Ovary (tissue), 9 donors: ENCODE results near the gene SLC10A3. TPM values are rescaled to one million over a fixed set of nuclear protein-coding genes. Genes with fewer than 3 reads are reported as not detected.

ENCODE experiments used
- DNase-seq, 5 donors: peaks; one replicate each; pipeline ENCODE4 v3.0.0-alpha.2; 2019 to 2020
- H3K27ac ChIP-seq, 2 donors: fragments of 200-600 bp; one replicate each; pipeline versions ENCODE4 v1.5.1 to v1.8.0; 2019 to 2022
- H3K27me3 ChIP-seq: fragments of 200-600 bp; one replicate; pipeline ENCODE4 v1.8.0; 2022
- H3K36me3 ChIP-seq: fragments of 200-600 bp; sonication (generic); one replicate; pipeline ENCODE4 v1.5.1; 2019
- H3K4me1 ChIP-seq: one replicate; pipeline ENCODE4 v1.8.1; 2013; ENCODE audit warnings: mild to moderate bottlenecking, moderate library complexity; ENCODE audit not compliant: insufficient read depth
- H3K4me3 ChIP-seq: fragments of 200-600 bp; sonication (generic); one replicate; pipeline ENCODE4 v1.5.1; 2017
- H3K9me3 ChIP-seq, 2 donors: fragments of 200-600 bp in 1 of 2; sonication (generic) in 1 of 2; one replicate each; pipeline versions ENCODE4 v1.5.1 to v1.8.1; 2013 to 2019; ENCODE audit warnings: mild to moderate bottlenecking in 1 of 2, moderate library complexity in 1 of 2
- EP300 ChIP-seq: sonication (generic); formaldehyde crosslinking; IDR thresholded peaks from one replicate; pipeline ENCODE4 v1.6.1; 2017; ENCODE audit warnings: antibody characterized with exemption
- POLR2A ChIP-seq: fragments of 450-650 bp; IDR thresholded peaks from one replicate; pipeline ENCODE4 v1.6.1; 2017; ENCODE audit warnings: antibody characterized with exemption, mild to moderate bottlenecking, moderate library complexity
- WGBS, 3 donors: extraction: QIAGEN DNeasy Blood & Tissue Kit in 1 of 3; methylation state at CpG; one replicate each; pipeline versions ENCODE4 v1.1.5 to v1.1.7; 2013 to 2017; 5-methylcytosine and 5-hydroxymethylcytosine counted together
- intact Hi-C, 4 donors: fragments of 100-400 bp; cut with DNase I; formaldehyde crosslinking; loops; one replicate each; pipeline versions ENCODE4 v1.11.0 to v1.15.1; 2022 to 2023
- polyA plus RNA-seq, 2 donors: library from polyadenylated mRNA; stranded (reverse); fragments of 200-250 nt in 1 of 2; fragments of 350-450 nt in 1 of 2; fragmentation: Illumina TruSeq in 1 of 2; extraction: RNeasy Lipid Tissue Mini Kit (QIAGEN cat#74804) in 1 of 2; gene quantifications; one replicate each; pipeline ENCODE4 v1.2.3, GENCODE V29; 2013 to 2014
- total RNA-seq, 7 donors: library from RNA; depleted of rRNA in 2 of 7; stranded (reverse); fragments of >200 nt in 2 of 7; fragmentation: NEBNext Ultra II Directional in 3 of 7; extraction: Animal tissue kit (Norgen Biotek cat#: 25700) in 3 of 7; gene quantifications; one replicate each; pipeline versions ENCODE4 v1.1.0 to v1.2.4, GENCODE V29; 2016 to 2023
- TF ChIP-seq, protein P1 (sequence below), 3 donors: fragments of 450-650 bp in 2 of 3; fragments of 200-600 bp in 1 of 3; IDR thresholded peaks; one replicate each; pipeline versions ENCODE4 v1.5.1 to v1.8.0; 2016 to 2022; ENCODE audit warnings: antibody characterized with exemption in 3 of 3, mild to moderate bottlenecking in 1 of 3
- donor health status: DM: no; HTN: no; CAD: no; lungs with moderate emphysema.
- donor health status: DM: no; HTN: no; CAD: no.
- donor health status: Bipolar disorder and iron deficiency.
- donor health status: DM: yes; HTN: yes; CAD: no.
- donor health status: DM: no; HTN: no; CAD: no.
- donor health status: DM: yes; HTN: yes; CAD: no.

The SLC10A3 gene
- total and polyA plus RNA-seq, 9 donors = 5.5 to 49.8 (median 37.6) TPM

DNA sequence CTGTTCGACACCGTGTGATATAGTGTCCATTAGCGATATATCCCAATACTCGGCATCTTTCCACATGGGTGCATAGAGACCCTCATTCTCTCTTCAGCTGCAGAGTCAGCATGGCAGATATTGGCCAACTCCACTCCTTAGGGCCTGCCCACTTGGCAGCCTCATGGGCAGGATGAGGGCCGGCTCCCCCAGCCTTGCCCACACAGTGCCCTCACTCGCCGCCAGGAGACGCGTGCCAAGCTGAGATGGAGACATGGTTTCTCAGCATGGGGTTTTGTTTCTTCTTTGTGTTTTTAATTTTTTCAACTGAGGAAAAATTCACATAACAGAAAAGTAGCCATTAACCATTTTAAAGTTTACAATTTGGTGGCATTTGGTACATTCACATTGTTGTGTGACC is 37.6 kb downstream of the SLC10A3 start:
- Histone ChIP-seq H3K4me3 (no peak overlapping the region), H3K36me3 (no peaks in the 10 kb centered on the region), H3K4me1 (no peaks in the 10 kb centered on the region), H3K27ac (no peak overlapping the region), H3K27me3 (no peaks in the 10 kb centered on the region), H3K9me3 (no peaks in the 10 kb centered on the region)
- intact Hi-C loops = no loop called here
- DNase-seq = no peak
- 89 to 91% (median 90%) methylated on average over 9 of the region's 9 CpGs for WGBS, 3 donors
- TF ChIP-seq, protein P1, sequence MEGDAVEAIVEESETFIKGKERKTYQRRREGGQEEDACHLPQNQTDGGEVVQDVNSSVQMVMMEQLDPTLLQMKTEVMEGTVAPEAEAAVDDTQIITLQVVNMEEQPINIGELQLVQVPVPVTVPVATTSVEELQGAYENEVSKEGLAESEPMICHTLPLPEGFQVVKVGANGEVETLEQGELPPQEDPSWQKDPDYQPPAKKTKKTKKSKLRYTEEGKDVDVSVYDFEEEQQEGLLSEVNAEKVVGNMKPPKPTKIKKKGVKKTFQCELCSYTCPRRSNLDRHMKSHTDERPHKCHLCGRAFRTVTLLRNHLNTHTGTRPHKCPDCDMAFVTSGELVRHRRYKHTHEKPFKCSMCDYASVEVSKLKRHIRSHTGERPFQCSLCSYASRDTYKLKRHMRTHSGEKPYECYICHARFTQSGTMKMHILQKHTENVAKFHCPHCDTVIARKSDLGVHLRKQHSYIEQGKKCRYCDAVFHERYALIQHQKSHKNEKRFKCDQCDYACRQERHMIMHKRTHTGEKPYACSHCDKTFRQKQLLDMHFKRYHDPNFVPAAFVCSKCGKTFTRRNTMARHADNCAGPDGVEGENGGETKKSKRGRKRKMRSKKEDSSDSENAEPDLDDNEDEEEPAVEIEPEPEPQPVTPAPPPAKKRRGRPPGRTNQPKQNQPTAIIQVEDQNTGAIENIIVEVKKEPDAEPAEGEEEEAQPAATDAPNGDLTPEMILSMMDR (IDR thresholded peaks at IDR 0.05) = no peak
- TF ChIP-seq EP300 = no peak
- no peak for TF ChIP-seq POLR2A

DNA sequence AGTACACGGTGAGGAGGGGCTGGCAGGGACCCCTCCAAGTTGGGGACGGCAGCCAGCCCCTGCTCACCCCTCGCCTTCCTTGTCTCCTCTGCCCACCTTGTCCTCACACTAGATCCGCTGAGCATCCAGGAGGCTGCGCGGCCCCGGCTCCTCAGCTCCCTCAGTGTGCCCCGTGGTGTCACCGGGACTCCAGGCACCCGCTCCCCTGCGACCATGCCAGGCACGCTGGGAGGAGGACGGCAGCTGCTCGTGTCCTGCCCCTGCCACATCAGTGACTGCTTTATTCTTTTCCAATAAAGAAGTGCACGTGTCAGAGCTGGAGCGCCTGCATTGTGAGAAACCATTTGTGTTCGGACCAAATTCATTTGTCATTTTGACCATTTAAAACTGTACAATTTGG is 40.1 kb downstream of the SLC10A3 start:
- H3K36me3 ChIP-seq = no peaks in the 10 kb centered on the region
- WGBS, 3 donors = 87 to 90% (median 89%) methylated on average over 17 of the region's 17 CpGs
- H3K27me3 ChIP-seq = no peaks in the 10 kb centered on the region
- H3K4me3 ChIP-seq = no peak overlapping the region
- intact Hi-C loops = no loop called here
- no peak overlapping the region for H3K27ac ChIP-seq
- TF ChIP-seq EP300 = no peak
- TF ChIP-seq POLR2A = no peak
- TF ChIP-seq, protein P1 (IDR thresholded peaks at IDR 0.05) = no peak
- DNase-seq = no peak
- no peaks in the 10 kb centered on the region for H3K9me3 ChIP-seq
- H3K4me1 ChIP-seq = no peaks in the 10 kb centered on the region

DNA sequence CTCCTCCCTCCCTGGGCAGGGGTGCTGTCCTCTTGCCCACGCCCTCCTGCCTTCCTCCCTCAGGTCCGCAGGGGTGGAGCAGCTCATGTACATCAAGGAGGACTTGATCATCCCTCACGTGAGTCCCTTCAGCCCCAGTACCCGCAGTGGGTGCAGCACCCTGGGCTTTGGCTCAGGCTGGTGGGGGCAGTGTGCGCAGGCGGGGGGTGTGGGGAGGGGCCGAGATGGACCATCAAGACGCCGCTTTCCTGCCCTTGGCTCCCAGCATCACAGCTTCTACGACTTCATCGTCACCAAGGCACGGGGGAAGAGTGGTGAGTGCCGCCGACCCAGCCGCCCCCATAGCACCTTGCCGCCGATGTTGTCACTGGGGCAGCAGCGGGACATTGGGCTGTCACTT is 40.8 kb downstream of the SLC10A3 start:
- H3K27ac ChIP-seq = no peak overlapping the region
- H3K36me3 ChIP-seq = no peaks in the 10 kb centered on the region
- no peaks in the 10 kb centered on the region for H3K27me3 ChIP-seq
- TF ChIP-seq POLR2A (no peak), EP300 (no peak)
- TF ChIP-seq, protein P1 (IDR thresholded peaks at IDR 0.05) = no peak
- no peak overlapping the region for H3K4me3 ChIP-seq
- intact Hi-C loops = no loop called here
- no peaks in the 10 kb centered on the region for H3K4me1 ChIP-seq
- no peak for DNase-seq
- no peaks in the 10 kb centered on the region for H3K9me3 ChIP-seq
- 87 to 89% (median 87%) methylated on average over 18 of the region's 18 CpGs for WGBS, 3 donors

DNA sequence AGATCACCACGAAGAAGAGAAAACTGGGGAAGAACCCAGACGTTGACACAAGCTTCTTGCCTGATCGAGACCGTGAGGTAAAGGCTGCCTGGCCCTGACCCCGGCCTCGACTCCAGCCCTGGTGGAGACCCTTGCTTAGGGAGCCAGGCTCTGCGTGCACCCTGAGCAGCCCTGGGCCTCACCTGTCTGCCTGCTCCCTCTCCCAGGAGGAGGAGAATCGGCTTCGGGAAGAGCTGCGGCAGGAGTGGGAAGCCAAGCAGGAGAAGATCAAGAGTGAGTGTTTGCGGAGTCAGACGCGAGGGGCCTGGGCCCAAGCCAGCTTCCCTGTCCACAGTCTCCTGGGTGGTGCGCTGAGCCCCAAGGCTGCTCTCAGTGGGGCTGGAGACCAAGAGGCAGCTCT is 41.9 kb downstream of the SLC10A3 start:
- Histone ChIP-seq H3K9me3 (no peaks in the 10 kb centered on the region), H3K36me3 (no peaks in the 10 kb centered on the region), H3K4me1 (no peaks in the 10 kb centered on the region), H3K4me3 (no peak overlapping the region), H3K27ac (no peak overlapping the region), H3K27me3 (no peaks in the 10 kb centered on the region)
- 80 to 87% (median 85%) methylated on average over 14 of the region's 14 CpGs for WGBS, 3 donors
- intact Hi-C loops = no loop called here
- DNase-seq = no peak
- TF ChIP-seq, protein P1 (IDR thresholded peaks at IDR 0.05) = no peak
- no peak for TF ChIP-seq EP300
- TF ChIP-seq POLR2A = no peak

DNA sequence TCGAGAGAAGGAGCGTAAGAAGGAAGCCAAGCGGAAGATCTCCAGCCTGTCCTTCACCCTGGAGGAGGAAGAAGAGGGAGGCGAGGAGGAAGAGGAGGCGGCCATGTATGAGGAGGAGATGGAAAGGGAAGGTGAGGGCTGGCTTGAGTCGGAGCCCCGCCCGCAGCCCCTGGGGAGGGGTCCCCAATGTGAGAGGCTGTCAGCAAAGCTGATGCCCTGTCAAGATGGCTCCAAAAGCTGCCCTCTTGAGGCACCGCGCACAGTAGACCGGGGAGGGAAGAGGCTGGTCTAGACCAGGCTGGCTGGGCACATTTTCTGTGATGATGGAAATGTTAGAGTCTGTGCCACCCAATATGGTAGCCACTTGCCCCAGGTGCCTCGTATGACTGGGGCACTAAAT is 44.0 kb downstream of the SLC10A3 start:
- no peak for DNase-seq
- Histone ChIP-seq H3K4me3 (no peak overlapping the region), H3K36me3 (no peaks in the 10 kb centered on the region), H3K9me3 (no peaks in the 10 kb centered on the region), H3K27me3 (no peaks in the 10 kb centered on the region), H3K27ac (no peak overlapping the region), H3K4me1 (no peaks in the 10 kb centered on the region)
- TF ChIP-seq EP300 (no peak), POLR2A (no peak)
- TF ChIP-seq, protein P1 (IDR thresholded peaks at IDR 0.05) = no peak
- WGBS, 3 donors = 85 to 91% (median 87%) methylated on average over 12 of the region's 12 CpGs
- intact Hi-C loops = no loop called here
